IPS-15b (cell line): ENCODE data around the gene YKT6.

ENCODE experiments used
- H3K27me3 ChIP-seq: one replicate; pipeline ENCODE4 v1.6.1; 2013; ENCODE audit warnings: low read length; ENCODE audit not compliant: control insufficient read depth, insufficient read depth
- H3K36me3 ChIP-seq: one replicate; pipeline ENCODE4 v1.6.1; 2013; ENCODE audit warnings: low read length; ENCODE audit not compliant: control insufficient read depth, insufficient read depth
- H3K4me1 ChIP-seq: one replicate; pipeline ENCODE4 v1.6.1; 2013; ENCODE audit warnings: mild to moderate bottlenecking, low read length; ENCODE audit not compliant: control insufficient read depth, insufficient read depth
- H3K4me3 ChIP-seq: one replicate; pipeline ENCODE4 v1.5.1; 2013; ENCODE audit warnings: low read depth, low read length
- H3K9ac ChIP-seq: one replicate; pipeline ENCODE4 v1.6.1; 2013; ENCODE audit warnings: low read depth, mild to moderate bottlenecking, low read length
- H3K9me3 ChIP-seq: one replicate; pipeline ENCODE4 v1.6.1; 2013; ENCODE audit warnings: mild to moderate bottlenecking, low read length; ENCODE audit not compliant: control insufficient read depth, insufficient read depth

The YKT6 gene

GRCh38 chr7:44216521-44217222 lies 15.9 kb downstream of the YKT6 start:
- peaks cover 8% of the 10 kb centered on the region for H3K36me3 ChIP-seq
- peaks cover 12% of the 10 kb centered on the region for H3K4me1 ChIP-seq
- no peaks in the 10 kb centered on the region for H3K27me3 ChIP-seq
- no peak overlapping the region for H3K9ac ChIP-seq
- no peaks in the 10 kb centered on the region for H3K9me3 ChIP-seq
- H3K4me3 ChIP-seq, result no peak overlapping the region

GRCh38 chr7:44217223-44217714 lies 16.5 kb downstream of the YKT6 start:
- Histone ChIP-seq H3K4me1 (peaks cover 12% of the 10 kb centered on the region), H3K9ac (no peak overlapping the region), H3K36me3 (peaks cover 4% of the 10 kb centered on the region), H3K4me3 (no peak overlapping the region), H3K27me3 (no peaks in the 10 kb centered on the region), H3K9me3 (no peaks in the 10 kb centered on the region)

DNA sequence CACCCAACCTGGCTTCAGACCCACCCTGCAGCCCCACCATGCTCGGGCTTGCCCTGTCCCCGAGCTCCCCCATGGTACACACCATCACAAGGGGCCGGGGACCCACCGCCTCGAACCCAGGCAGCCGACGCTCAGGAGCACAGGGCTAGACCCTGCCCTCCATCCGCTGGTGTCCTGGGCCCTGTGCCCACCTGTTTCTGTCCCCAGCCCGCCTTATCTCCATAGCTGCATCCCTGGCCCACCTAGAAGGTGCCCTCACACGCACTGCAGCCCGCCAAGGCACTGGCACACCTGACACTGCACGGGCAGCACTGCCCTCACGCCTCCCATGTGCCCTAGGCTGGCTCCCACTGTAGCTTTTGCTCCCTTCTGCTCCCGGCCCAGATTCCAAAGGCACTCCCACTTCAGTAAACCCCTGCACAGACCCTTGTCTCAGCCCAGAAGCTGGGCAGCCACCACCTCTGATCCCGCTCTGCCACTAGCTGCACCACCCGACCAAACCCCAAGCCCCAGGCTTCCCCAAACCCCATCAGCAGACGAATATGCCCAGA lies 17.1 kb downstream of the YKT6 start:
- H3K27me3 ChIP-seq, result no peaks in the 10 kb centered on the region
- no peak overlapping the region for H3K9ac ChIP-seq
- no peak overlapping the region for H3K4me3 ChIP-seq
- H3K9me3 ChIP-seq, result no peaks in the 10 kb centered on the region
- H3K36me3 ChIP-seq, result peaks cover 2% of the 10 kb centered on the region
- peaks cover 12% of the 10 kb centered on the region for H3K4me1 ChIP-seq

- no peak overlapping the region for H3K9ac ChIP-seq
Measured at GRCh38 chr7:44218418-44219201, 17.8 kb downstream of the YKT6 start.

DNA sequence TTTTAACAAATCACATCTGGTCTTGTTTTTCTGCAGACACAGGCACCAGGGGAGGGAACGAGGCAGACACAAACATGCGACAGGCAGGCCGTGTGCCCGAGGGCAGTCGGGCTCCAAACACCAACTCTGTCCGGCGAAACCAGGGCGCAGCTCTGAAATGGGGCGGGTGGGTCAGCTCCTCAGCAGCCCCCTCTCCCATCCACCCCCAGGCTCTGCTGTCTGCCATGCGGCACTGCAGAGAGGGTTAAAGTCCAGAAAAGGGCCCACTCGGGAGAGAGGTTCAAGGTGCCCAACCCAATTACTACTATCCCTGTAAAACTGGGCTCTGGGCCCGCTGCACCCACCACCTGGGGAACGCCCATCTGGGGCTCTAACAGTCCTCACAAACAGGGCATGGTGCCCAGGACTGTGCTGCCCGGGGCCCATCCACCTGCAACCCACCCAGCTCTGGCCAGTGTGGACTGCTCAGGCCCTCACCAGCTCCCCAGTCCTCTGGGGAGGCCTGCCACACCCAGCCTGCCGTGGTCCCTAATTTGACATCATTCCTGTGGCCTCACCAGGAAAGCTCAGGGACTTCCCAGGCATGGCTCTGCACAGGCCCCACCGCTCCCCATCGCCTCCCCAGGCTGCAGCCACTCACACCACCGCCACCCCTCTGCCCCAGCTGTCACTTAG lies 18.7 kb downstream of the YKT6 start:
- peaks cover 7% of the 10 kb centered on the region for H3K4me1 ChIP-seq
- no peaks in the 10 kb centered on the region for H3K9me3 ChIP-seq
- H3K4me3 ChIP-seq, result no peak overlapping the region
- H3K9ac ChIP-seq, result no peak overlapping the region
- H3K36me3 ChIP-seq, result no peaks in the 10 kb centered on the region
- no peaks in the 10 kb centered on the region for H3K27me3 ChIP-seq

More at GRCh38 chr7:44218418-44219201, 17.8 kb downstream of the YKT6 start:
- H3K36me3 ChIP-seq, result no peaks in the 10 kb centered on the region
- H3K27me3 ChIP-seq, result no peaks in the 10 kb centered on the region
- H3K4me3 ChIP-seq, result no peak overlapping the region
- H3K9me3 ChIP-seq, result no peaks in the 10 kb centered on the region
- peaks cover 12% of the 10 kb centered on the region for H3K4me1 ChIP-seq

DNA sequence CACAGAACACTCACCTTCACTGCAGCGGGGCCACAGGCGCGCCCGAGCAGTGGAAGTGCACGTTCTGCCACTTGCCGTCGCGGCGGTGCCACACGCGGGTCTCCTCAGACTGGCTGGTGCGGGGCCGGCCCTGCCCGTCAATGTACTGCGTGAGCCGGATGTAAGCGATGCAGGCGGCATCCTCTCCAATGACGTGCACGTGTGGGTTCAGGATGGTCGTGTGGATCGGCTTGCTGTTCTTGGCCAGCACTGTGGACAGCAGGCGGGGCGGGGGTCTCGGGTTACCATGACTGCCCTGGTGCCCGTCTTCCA lies 19.2 kb downstream of the YKT6 start:
- Histone ChIP-seq H3K4me3 (no peak overlapping the region), H3K9ac (no peak overlapping the region), H3K27me3 (no peaks in the 10 kb centered on the region), H3K4me1 (peaks cover 5% of the 10 kb centered on the region), H3K36me3 (no peaks in the 10 kb centered on the region), H3K9me3 (no peaks in the 10 kb centered on the region)

- Histone ChIP-seq H3K4me1 (peaks cover 5% of the 10 kb centered on the region), H3K9me3 (no peaks in the 10 kb centered on the region), H3K36me3 (no peaks in the 10 kb centered on the region), H3K4me3 (no peak overlapping the region), H3K9ac (no peak overlapping the region), H3K27me3 (no peaks in the 10 kb centered on the region)
Measured at GRCh38 chr7:44220358-44221112, 19.8 kb downstream of the YKT6 start.

- no peak overlapping the region for H3K9ac ChIP-seq
- H3K9me3 ChIP-seq, result no peaks in the 10 kb centered on the region
- H3K27me3 ChIP-seq, result no peaks in the 10 kb centered on the region
- H3K4me1 ChIP-seq, result peaks cover 5% of the 10 kb centered on the region
- H3K4me3 ChIP-seq, result no peak overlapping the region
- no peaks in the 10 kb centered on the region for H3K36me3 ChIP-seq
Measured at GRCh38 chr7:44221231-44221791, 20.5 kb downstream of the YKT6 start.

DNA sequence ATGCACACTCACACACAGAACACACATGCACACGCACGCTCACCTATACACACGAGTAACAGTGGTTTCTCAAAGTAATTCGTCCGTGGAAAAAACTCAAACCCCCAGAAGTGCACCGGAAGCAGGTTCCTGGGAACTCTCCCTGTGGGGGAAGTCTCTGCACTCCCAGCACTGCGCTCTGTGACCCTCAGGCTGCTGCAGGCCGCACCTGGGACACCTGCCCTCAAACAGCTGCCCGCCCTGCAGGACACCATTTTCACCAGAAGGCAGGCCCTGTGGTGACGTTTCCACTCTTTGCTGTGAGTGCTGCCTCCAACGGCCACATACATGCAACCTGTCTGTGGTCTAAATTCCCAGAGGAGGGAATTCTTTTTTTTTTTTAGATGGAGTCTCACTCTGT lies 21.3 kb downstream of the YKT6 start:
- Histone ChIP-seq H3K9ac (no peak overlapping the region), H3K27me3 (no peaks in the 10 kb centered on the region), H3K36me3 (no peaks in the 10 kb centered on the region), H3K4me1 (peaks cover 5% of the 10 kb centered on the region), H3K9me3 (no peaks in the 10 kb centered on the region), H3K4me3 (no peak overlapping the region)

DNA sequence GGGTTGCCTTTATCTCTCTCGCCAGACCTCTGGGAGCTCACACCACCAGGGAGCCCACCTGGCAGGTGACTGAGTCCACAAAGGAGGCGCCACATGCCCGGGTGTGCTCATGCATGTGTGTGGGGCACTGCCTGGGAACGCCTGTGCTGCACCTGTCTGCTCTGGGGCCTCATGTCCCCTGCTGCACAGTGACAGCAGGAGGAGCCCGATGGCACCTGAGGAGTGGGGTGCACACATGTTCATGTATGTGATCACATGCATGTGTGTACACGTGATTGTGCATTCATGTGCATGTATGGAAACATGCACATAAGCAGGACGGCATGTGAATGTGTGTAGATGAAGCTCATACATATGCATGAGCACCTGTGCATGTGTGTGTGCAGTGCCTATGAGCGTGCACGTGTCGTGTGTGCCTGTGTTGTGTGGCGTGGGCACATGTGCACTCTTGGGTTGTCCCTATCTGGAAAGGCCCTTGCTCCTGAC lies 22.0 kb downstream of the YKT6 start:
- Histone ChIP-seq H3K9ac (no peak overlapping the region), H3K27me3 (no peaks in the 10 kb centered on the region), H3K9me3 (no peaks in the 10 kb centered on the region), H3K4me1 (peaks cover 5% of the 10 kb centered on the region), H3K36me3 (no peaks in the 10 kb centered on the region), H3K4me3 (no peak overlapping the region)
